ENCODE results near the gene GMDS. TPM values are rescaled to one million over a fixed set of nuclear protein-coding genes. Genes with fewer than 3 reads are reported as not detected.
A peak's percentile ranks its signal among the peaks of the same experiment; 100 is the strongest.

GMDS gene
- total and polyA plus RNA-seq, 2 of the 8 experiments (the other 6 are each of a cell fraction or from before 2014, with no cell fraction given): 16.8 to 50.0 TPM

DNA sequence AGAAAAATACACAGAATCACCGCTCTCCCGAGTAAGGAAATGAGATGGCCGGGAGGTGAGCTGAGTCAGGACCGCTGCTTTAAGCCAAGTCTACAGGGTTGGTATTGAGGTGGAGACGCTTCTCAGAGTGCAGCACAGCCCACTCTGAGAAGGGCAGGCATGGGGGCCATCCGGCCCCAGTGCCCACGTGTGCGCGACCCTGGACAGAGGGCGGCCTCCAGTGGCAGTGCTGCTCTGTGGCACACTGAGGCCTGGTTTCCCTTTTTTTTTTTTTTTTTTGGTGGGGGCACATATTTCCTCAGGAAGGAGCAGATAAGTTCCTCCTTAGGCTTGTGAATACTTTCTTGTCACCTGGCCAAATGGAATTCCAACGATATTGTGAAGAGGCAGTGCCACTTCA, 546.9 kb downstream of the GMDS start:
- H3K23ac ChIP-seq (ENCODE audit: insufficient read length): no peak overlapping the region
- CTCF ChIA-PET (ENCODE audit: partially characterized antibody): interaction anchor here (0.8 to 6.0 kb wide), 6 partner anchors 11 to 301 kb away, joined by 3 to 31 read pairs (median 4); no protein-coding TSS in a partner anchor
- no peak overlapping the region for H4K5ac ChIP-seq (ENCODE audit: insufficient read length, low read depth, low read length)
- no peak overlapping the region for H3K27ac ChIP-seq (ENCODE audit: low read depth, low read length)
- H2BK15ac ChIP-seq (ENCODE audit: low read length): no peak overlapping the region
- no peaks in the 10 kb centered on the region for H3K36me3 ChIP-seq (ENCODE audit: control insufficient read depth in 2 of 4, insufficient read depth in 4 of 4, low read length in 3 of 4)
- H2AK5ac ChIP-seq (ENCODE audit: low read depth, low read length): no peak overlapping the region
- no peak overlapping the region for H2AFZ ChIP-seq (ENCODE audit: low read length)
- no peak overlapping the region for H2BK120ac ChIP-seq (replicated peaks; ENCODE audit: low read depth, low read length)
- WGBS, 2 experiments (ENCODE audit: extremely low coverage in 1 of 2, insufficient coverage in 1 of 2, insufficient read length in 1 of 2, insufficient replicate concordance in 2 of 2, low coverage in 1 of 2, low lambda C conversion rate in 2 of 2, missing lambda C conversion rate in 1 of 2): 93% methylated on average over 11 of the region's 11 CpGs; no CpG with 5 or more reads in 1 of the 2 experiments
- H3K27me3 ChIP-seq (replicated peaks in 1 of 4; ENCODE audit: control insufficient read depth in 3 of 4, extremely low read depth in 1 of 4, insufficient read depth in 3 of 4, low read length in 3 of 4): no peaks in the 10 kb centered on the region
- no peak overlapping the region for H2BK5ac ChIP-seq (ENCODE audit: low read depth, low read length)
- no peak for DNase-seq (ENCODE audit: low read depth in 1 of 2, low spot score in 2 of 2)
- TF ChIP-seq PHF8 (conservative IDR thresholded peaks at IDR 0.05; ENCODE audit: low read depth, low read length) (no peak), NRF1 (IDR thresholded peaks at IDR 0.05; ENCODE audit: low read depth, low read length) (no peak), RAD21 (IDR thresholded peaks at IDR 0.05 in 1 of 2, conservative IDR thresholded peaks at IDR 0.05 in 1 of 2; ENCODE audit: low read depth in 2 of 2, low read length in 2 of 2) (peak; percentile 41 to 56)
- TF ChIP-seq, protein P1, sequence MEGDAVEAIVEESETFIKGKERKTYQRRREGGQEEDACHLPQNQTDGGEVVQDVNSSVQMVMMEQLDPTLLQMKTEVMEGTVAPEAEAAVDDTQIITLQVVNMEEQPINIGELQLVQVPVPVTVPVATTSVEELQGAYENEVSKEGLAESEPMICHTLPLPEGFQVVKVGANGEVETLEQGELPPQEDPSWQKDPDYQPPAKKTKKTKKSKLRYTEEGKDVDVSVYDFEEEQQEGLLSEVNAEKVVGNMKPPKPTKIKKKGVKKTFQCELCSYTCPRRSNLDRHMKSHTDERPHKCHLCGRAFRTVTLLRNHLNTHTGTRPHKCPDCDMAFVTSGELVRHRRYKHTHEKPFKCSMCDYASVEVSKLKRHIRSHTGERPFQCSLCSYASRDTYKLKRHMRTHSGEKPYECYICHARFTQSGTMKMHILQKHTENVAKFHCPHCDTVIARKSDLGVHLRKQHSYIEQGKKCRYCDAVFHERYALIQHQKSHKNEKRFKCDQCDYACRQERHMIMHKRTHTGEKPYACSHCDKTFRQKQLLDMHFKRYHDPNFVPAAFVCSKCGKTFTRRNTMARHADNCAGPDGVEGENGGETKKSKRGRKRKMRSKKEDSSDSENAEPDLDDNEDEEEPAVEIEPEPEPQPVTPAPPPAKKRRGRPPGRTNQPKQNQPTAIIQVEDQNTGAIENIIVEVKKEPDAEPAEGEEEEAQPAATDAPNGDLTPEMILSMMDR (IDR thresholded peaks at IDR 0.05; ENCODE audit: control extremely low read depth in 1 of 3, insufficient read depth in 1 of 3, low read depth in 1 of 3, low read length in 3 of 3): peak in 2 of 3 experiments; percentile 5 to 23; a peak in 1 of 4 replicates
- no peak overlapping the region for H4K91ac ChIP-seq (replicated peaks; ENCODE audit: insufficient read length, low read length)
- 0 out of 2 replicates have a peak overlapping the region, but pooled peaks have one; percentile 8 for H4K8ac ChIP-seq (ENCODE audit: extremely low read depth, insufficient read depth, low read length)
- no peaks in the 10 kb centered on the region for H3K79me2 ChIP-seq (ENCODE audit: control insufficient read depth in 1 of 2, insufficient read depth in 2 of 2, low read length in 2 of 2)
- no peak overlapping the region for H3K4ac ChIP-seq (replicated peaks; ENCODE audit: insufficient read length, low read depth, low read length)
- H4K20me1 ChIP-seq (replicated peaks in 1 of 2; ENCODE audit: control insufficient read depth in 1 of 2, insufficient read depth in 2 of 2, low read length in 2 of 2): no peaks in the 10 kb centered on the region
- H3K9ac ChIP-seq (replicated peaks in 1 of 4; ENCODE audit: extremely low read depth in 1 of 4, low read depth in 3 of 4, low read length in 3 of 4): no peak overlapping the region
- no peak overlapping the region for H3K4me3 ChIP-seq (ENCODE audit: extremely low read depth in 1 of 4, insufficient read depth in 2 of 4, low read depth in 3 of 4, low read length in 4 of 4)
- no peaks in the 10 kb centered on the region for H3K23me2 ChIP-seq (ENCODE audit: low read depth, low read length)
- H3K79me1 ChIP-seq (ENCODE audit: low read depth, low read length): no peaks in the 10 kb centered on the region
- H2BK12ac ChIP-seq (ENCODE audit: low read depth, low read length): no peak overlapping the region
- H3K56ac ChIP-seq (replicated peaks; ENCODE audit: insufficient read length, low read depth, low read length): no peak overlapping the region
- H2BK20ac ChIP-seq (ENCODE audit: low read length): no peak overlapping the region
- no peak overlapping the region for H3K4me2 ChIP-seq (ENCODE audit: insufficient read depth in 1 of 2, low read depth in 2 of 2, low read length in 2 of 2)
- H3K9me3 ChIP-seq (ENCODE audit: insufficient read depth in 2 of 2, low read depth in 1 of 2, low read length in 1 of 2): no peaks in the 10 kb centered on the region; a peak in 1 of 4 replicates
- peaks cover 0 to 4% (median 0%) of the 10 kb centered on the region in 4 experiments; a peak in 1 of 7 replicates for H3K4me1 ChIP-seq (replicated peaks in 1 of 4; ENCODE audit: control insufficient read depth in 3 of 4, insufficient read depth in 4 of 4, low read length in 3 of 4)
- no peak overlapping the region for H3K18ac ChIP-seq (ENCODE audit: extremely low read depth, low read length)
- no peak overlapping the region for H3K14ac ChIP-seq (ENCODE audit: insufficient read length)
- FAIRE-seq: no peak
- POLR2A ChIA-PET (ENCODE audit: partially characterized antibody): interaction anchor here (2.2 kb wide), 1 partner anchor 10 kb away, joined by 4 read pairs; no protein-coding TSS in a partner anchor
